ENCODE measurements around the gene MYO5A.

MYO5A gene

GRCh38 chr15:52278135-52278534, 250.5 kb downstream of the MYO5A start:
- Histone ChIP-seq H3K27me3 (ENCODE audit: insufficient read depth, low read length, poor library complexity, severe bottlenecking) (no peaks in the 10 kb centered on the region), H3F3A (ENCODE audit: low read depth) (no peaks in the 10 kb centered on the region), H3K9me3 (ENCODE audit: insufficient read depth, low read depth, low read length) (no peaks in the 10 kb centered on the region), H3K9ac (ENCODE audit: low read depth, low read length, poor library complexity, severe bottlenecking) (no peak overlapping the region), H3K9me2 (replicated peaks; ENCODE audit: low read depth, low read length) (no peaks in the 10 kb centered on the region), H3K36me3 (ENCODE audit: insufficient read depth, low read length) (no peaks in the 10 kb centered on the region), H3K4me2 (ENCODE audit: low read depth, low read length, poor library complexity, severe bottlenecking) (no peak overlapping the region), H3K79me2 (ENCODE audit: insufficient read depth, low read length) (no peaks in the 10 kb centered on the region), H4K20me1 (ENCODE audit: insufficient read depth, low read length, poor library complexity, severe bottlenecking) (no peaks in the 10 kb centered on the region), H3K4me3 (ENCODE audit: low read length, poor library complexity, severe bottlenecking) (no peak overlapping the region), H2AFZ (ENCODE audit: low read length) (no peak overlapping the region), H3K4me1 (ENCODE audit: insufficient read depth, low read length, poor library complexity, severe bottlenecking) (no peaks in the 10 kb centered on the region)
- TF ChIP-seq EZH2phosphoT487 (IDR thresholded peaks at IDR 0.05; ENCODE audit: borderline replicate concordance), result no peak
- TF ChIP-seq, protein P1, sequence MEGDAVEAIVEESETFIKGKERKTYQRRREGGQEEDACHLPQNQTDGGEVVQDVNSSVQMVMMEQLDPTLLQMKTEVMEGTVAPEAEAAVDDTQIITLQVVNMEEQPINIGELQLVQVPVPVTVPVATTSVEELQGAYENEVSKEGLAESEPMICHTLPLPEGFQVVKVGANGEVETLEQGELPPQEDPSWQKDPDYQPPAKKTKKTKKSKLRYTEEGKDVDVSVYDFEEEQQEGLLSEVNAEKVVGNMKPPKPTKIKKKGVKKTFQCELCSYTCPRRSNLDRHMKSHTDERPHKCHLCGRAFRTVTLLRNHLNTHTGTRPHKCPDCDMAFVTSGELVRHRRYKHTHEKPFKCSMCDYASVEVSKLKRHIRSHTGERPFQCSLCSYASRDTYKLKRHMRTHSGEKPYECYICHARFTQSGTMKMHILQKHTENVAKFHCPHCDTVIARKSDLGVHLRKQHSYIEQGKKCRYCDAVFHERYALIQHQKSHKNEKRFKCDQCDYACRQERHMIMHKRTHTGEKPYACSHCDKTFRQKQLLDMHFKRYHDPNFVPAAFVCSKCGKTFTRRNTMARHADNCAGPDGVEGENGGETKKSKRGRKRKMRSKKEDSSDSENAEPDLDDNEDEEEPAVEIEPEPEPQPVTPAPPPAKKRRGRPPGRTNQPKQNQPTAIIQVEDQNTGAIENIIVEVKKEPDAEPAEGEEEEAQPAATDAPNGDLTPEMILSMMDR (conservative IDR thresholded peaks at IDR 0.05; ENCODE audit: low read length), result no peak

GRCh38 chr15:52277575-52277974, 251.1 kb downstream of the MYO5A start:
- no peaks in the 10 kb centered on the region for H3F3A ChIP-seq (ENCODE audit: low read depth)
- H3K27me3 ChIP-seq (ENCODE audit: insufficient read depth, low read length, poor library complexity, severe bottlenecking), result no peaks in the 10 kb centered on the region
- no peak for TF ChIP-seq EZH2phosphoT487 (IDR thresholded peaks at IDR 0.05; ENCODE audit: borderline replicate concordance)
- TF ChIP-seq, protein P1 (conservative IDR thresholded peaks at IDR 0.05; ENCODE audit: low read length), result no peak

GRCh38 chr15:52276256-52276770, 252.4 kb downstream of the MYO5A start:
- H3K9me2 ChIP-seq (replicated peaks; ENCODE audit: low read depth, low read length), result no peaks in the 10 kb centered on the region
- H3K27me3 ChIP-seq (ENCODE audit: insufficient read depth, low read length, poor library complexity, severe bottlenecking), result no peaks in the 10 kb centered on the region
- no peak overlapping the region for H2AFZ ChIP-seq (ENCODE audit: low read length)
- TF ChIP-seq, protein P1 (conservative IDR thresholded peaks at IDR 0.05; ENCODE audit: low read length), result no peak
- TF ChIP-seq EZH2phosphoT487 (IDR thresholded peaks at IDR 0.05; ENCODE audit: borderline replicate concordance), result no peak
- H3K9me3 ChIP-seq (ENCODE audit: insufficient read depth, low read depth, low read length), result no peaks in the 10 kb centered on the region
- no peaks in the 10 kb centered on the region for H4K20me1 ChIP-seq (ENCODE audit: insufficient read depth, low read length, poor library complexity, severe bottlenecking)
- no peak overlapping the region for H3K9ac ChIP-seq (ENCODE audit: low read depth, low read length, poor library complexity, severe bottlenecking)
- no peaks in the 10 kb centered on the region for H3K36me3 ChIP-seq (ENCODE audit: insufficient read depth, low read length)
- no peaks in the 10 kb centered on the region for H3K4me1 ChIP-seq (ENCODE audit: insufficient read depth, low read length, poor library complexity, severe bottlenecking)
- H3F3A ChIP-seq (ENCODE audit: low read depth), result no peaks in the 10 kb centered on the region
- H3K4me2 ChIP-seq (ENCODE audit: low read depth, low read length, poor library complexity, severe bottlenecking), result no peak overlapping the region
- H3K79me2 ChIP-seq (ENCODE audit: insufficient read depth, low read length), result no peaks in the 10 kb centered on the region
- H3K4me3 ChIP-seq (ENCODE audit: low read length, poor library complexity, severe bottlenecking), result no peak overlapping the region

More at GRCh38 chr15:52277575-52277974, 251.1 kb downstream of the MYO5A start:
- Histone ChIP-seq H3K4me3 (ENCODE audit: low read length, poor library complexity, severe bottlenecking) (no peak overlapping the region), H3K36me3 (ENCODE audit: insufficient read depth, low read length) (no peaks in the 10 kb centered on the region), H4K20me1 (ENCODE audit: insufficient read depth, low read length, poor library complexity, severe bottlenecking) (no peaks in the 10 kb centered on the region), H3K4me2 (ENCODE audit: low read depth, low read length, poor library complexity, severe bottlenecking) (no peak overlapping the region), H3K9me2 (replicated peaks; ENCODE audit: low read depth, low read length) (no peaks in the 10 kb centered on the region), H3K9ac (ENCODE audit: low read depth, low read length, poor library complexity, severe bottlenecking) (no peak overlapping the region), H3K79me2 (ENCODE audit: insufficient read depth, low read length) (no peaks in the 10 kb centered on the region), H3K4me1 (ENCODE audit: insufficient read depth, low read length, poor library complexity, severe bottlenecking) (no peaks in the 10 kb centered on the region), H2AFZ (ENCODE audit: low read length) (no peak overlapping the region), H3K9me3 (ENCODE audit: insufficient read depth, low read depth, low read length) (no peaks in the 10 kb centered on the region)

Data from Loucy (cell line).